Measurements from ENCODE around the gene HS6ST2.
A peak's percentile ranks its signal among the peaks of the same experiment; 100 is the strongest.
"Not testable (repeated sequence)": the region's sequence is repeated elsewhere in the genome, so short reads cannot be mapped to it uniquely, and the experiment has no call there.

The HS6ST2 gene

DNA sequence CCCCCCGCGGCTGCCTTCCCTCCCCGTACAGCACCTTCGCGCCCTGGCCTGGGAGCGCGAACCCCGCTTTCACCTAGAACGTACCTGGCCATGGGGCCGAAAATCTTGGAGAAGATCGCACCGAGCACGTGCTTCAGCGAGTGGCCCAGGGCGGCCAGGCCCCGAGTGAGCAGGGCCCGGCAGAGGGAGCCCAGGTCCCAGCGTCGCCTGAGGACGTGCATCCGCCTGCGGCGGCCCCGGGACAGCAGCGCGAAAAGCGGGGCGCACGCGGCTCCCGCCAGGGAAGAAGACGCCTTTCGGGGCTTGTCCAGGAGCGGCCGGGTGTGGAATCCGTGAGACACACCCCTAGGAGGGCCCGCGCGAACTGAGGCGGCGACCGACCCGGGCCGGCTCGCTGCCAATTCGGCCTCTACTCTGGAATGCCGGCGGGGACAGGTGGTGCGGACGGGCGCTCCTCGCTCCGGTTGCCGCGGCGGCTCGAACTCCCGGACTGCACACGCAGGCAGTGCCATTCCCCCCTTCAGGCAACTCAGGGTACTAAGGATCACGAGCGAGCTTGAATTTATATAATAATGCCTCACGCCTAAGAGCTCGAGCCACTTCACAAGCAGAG lies at the start of gene HS6ST2:
TSS of gene HS6ST2 (minus strand) at position 539 of the 613 bp plus-strand sequence.
- no peak for DNase-seq

DNA sequence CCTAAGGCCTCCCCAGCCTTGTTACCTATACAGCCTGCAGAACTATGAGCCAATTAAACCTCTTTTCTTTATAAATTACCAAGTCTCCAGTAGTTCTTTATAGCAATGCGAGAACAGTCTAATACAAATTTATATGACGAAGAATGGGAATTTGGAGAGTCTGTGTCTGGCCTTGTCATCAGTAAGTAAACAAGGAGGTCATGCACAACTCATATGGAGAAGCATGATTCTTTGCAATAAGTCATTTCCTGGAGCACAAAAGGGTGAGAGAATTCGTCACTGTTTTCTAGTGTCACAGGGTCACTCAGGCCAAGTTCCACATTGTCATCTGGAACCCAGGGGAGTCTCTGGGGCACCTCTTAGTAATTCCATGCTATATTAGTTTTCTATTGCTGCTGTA lies 49.0 kb upstream of the HS6ST2 start:
- DNase-seq = no peak

DNA sequence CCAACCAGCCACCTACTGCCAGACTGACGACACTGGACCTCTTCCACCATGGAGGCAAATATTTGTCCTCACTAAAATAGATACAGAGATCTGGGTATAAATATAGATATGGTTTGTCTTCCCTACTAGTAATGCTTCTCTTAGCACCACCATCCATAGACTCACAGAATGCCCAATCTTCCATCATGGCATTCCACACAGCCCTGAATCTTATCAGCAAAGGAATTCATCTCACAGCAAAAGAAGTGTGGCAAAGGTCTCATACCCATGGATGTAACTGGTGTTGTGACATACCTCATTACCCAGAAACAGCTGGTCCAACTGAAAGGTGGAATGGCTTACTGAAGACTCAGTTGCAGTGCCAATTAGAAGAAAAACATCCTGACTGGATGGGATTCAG lies 47.2 kb upstream of the HS6ST2 start:
- no peak for DNase-seq

DNA sequence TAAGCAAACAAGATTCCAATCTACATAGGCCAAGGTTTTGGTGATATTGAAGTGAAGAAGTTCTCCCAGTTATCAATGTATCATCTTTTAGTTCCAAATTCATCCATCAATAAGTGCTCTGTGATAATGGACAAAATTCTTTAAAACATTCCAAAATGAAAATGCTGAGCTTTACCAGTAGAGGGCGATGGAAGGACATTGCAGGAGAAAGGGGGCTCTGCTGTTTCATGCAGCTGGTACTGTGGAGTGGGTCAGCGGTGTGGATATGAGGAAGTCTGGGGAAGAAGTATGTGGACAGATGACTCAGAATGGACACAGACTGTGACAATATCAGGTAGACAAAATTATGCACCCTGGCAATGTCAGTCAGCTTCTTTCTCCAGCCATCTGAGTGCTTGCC lies 46.6 kb upstream of the HS6ST2 start:
- DNase-seq = no peak

DNA sequence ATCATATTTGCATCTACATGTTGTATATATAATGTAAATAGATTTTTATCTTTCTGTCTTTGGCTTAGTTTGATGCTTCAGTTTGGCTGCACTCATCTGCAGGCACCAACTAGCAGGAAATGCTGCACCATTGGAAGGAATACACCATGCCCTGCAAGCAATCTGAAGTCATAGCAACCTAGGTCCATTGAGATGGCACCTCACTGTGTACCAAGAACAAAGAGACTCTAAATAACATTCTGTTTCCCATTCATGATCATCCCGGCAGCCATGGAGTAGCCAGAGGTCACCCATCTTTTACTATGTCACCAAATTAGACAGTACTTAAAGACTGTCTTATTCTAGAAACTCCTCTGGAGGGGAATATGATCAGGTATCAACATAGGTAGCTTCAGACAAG lies 40.8 kb upstream of the HS6ST2 start:
- DNase-seq = no peak

DNA sequence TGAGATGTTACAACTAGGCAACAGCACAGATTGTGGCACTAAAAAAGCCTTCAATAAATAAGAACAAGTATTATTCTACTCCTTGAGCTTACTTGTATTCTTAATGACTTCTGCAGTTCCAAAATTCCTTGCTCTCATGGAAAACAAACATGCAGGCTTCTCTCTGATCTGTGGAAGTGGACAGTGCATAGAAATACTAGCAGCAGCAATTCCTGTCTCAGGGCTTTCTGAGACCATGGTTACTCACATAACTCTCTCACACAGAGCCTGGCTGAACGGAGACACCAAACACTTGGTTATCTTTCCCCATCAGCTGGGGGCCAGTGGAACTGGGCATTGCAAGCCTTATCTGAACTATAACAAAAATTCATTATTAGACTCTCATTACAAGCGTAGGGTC lies 32.4 kb upstream of the HS6ST2 start:
- DNase-seq = no peak

DNA sequence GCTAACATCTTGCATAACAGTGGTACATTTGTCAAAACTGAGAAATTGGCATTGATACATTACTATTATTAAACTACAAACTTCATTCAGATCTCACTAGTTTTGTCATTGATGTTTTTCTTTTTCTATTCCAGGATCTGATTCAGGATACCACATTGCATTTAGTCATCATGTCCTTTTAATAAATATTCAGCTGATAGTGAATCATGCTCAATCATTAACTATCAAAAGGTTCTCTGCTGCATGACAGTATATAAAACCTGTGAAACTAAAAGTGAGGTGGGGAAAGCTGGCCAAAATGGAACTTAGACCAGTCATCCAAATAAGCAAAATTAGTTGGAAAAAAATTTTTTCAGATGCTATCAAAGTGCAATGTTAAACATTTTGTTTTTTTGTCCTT lies 28.1 kb upstream of the HS6ST2 start:
- no peak for DNase-seq

DNA sequence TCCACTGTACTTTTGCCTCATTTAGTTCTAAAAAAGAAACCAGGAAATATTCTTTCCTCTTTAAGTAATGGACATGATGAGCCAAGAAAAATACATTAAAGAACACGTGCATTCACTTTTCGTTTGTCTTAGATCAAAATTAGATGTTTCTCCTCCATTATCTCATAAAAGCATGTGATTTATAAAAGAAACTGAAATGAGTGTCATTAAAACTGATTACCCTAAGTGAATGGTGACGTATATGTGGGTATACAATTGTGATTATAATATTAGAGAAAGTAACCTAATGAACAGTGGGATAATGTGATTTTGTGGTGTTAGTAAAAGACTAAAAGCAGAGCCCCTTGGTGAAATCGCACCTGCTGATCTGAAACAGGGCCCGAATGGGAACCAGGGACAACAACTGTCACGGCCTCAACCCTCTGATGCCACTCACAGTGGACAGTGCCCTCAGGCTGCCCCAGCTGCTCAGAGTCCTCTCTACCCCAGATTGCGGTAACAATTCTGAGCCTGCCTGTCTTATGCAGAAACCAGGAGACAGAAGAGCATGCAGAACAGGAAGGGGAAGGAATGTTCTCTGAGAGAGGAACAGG lies 25.7 kb upstream of the HS6ST2 start:
- no peak for DNase-seq

DNA sequence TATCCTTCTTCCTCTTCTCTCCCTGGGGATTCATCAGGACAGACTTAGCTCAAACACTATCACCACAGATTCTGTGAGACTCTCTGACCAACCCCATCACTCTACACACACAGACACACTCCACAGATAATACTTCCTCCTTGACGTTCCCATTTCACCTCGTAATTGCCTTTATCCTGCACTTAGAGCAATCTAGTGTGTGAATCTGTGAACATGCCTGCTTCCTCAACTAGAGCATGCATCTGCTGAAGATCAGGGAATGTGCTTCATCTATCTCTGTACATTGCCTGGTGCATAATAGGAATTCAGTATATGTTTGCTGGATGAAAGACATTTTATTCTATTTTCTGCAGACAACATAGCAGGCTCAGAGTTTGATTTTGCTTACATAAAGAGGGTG lies 25.1 kb upstream of the HS6ST2 start:
- DNase-seq = no peak

DNA sequence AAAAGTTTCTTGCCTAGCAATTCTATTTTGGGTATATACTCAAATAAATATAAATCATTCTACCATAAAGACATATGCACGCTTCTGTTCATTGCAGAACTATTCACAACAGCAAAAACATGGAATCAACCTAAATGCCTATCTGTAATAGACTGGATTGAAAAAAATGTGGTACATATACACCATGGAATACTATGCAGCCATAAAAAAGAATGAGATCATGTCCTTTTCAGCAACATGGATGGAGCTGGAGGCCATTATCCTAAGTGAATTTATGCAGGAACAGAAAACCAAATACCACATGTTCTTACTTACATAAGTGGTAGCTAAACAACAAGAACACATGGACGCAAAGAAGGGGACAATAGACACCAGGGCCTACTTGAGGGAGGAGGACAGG lies 21.6 kb upstream of the HS6ST2 start:
- not testable (repeated sequence) for DNase-seq

DNA sequence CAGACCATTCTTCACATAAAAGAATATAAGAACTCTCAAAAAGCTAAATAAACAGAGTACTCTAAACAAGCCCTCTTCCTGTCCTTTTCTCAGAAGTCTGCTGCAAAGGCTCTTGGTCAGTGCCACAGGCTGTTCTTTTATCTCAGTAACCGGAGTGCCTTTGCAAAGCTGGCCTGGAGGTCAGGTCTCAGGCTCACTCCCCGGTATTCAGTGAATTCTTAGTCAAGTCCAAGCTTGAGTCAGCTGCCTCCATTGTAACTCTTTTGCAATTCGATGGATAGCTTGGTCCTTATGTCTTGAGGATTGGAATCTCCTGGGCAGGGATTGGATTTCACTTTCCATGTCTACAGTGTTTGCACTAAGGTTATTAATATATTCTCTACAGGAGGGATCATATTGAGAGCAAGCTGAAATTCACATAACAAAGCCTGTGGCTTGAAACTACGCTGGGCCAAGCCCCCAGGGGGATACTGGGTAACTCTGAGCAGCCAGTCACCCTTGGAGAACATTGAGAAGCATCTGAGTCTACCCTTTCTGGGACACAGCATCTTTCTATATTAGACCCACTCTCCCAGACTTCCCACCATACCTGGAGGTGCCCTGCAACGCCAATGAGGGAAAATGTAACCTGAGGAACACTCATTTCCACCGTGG lies 10.0 kb upstream of the HS6ST2 start:
- DNase-seq = no peak

DNA sequence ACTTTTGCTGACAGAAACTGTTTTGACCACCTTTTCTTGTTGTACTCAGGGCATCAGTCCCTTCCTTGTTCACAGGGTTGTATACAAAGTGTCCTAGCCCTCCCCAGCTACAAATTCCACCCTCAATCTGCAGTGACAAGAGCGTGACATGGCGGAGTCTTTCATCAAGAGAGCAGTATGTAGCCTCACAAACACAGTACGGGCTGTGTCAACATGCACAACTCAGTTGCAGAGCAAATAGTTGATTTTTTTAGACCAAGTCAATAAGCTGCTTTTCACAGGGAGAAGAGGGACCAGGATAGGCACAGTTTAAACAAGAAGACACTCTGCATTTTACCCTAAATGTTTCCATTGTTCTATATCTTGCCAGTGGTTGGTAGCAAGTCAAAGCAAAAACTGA lies 8.6 kb upstream of the HS6ST2 start:
- no peak for DNase-seq

DNA sequence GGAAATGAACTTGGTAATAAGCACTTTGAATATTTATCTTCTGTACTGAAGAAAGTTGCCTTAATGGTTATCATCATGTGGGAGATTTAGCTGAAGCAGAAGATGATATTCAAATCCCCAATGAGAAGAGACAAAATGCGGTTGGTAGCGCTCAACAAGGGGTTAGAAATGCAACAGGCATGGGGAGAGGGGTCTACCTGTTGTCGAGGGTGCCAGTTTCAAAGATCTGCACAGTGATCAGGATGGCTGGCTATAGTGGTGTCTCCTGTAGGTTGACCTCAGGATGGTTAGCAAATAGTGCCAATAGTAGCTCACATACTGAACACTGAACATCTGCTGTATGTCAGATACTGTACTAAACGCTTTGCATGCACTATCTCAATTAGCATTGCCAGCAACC lies 7.0 kb upstream of the HS6ST2 start:
- no peak for DNase-seq

DNA sequence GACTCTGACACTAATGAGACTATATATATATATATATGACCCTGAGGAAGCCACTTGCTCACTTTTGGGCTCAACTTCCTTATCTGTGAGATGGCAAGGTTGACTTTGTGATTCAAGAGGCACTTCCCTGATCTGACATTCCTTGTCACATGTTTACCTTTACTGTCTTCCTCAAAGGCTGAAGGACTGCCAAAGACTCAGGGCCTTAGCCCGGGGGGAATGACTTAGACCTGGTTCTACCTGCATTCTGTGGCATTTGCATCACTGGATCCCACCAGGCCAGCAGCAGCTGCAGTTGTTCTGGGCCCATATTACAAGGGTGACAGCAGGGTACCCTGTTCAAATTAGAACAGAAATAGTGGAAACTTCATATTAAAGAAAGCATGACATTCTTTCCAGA lies 3.1 kb upstream of the HS6ST2 start:
- DNase-seq = no peak

DNA sequence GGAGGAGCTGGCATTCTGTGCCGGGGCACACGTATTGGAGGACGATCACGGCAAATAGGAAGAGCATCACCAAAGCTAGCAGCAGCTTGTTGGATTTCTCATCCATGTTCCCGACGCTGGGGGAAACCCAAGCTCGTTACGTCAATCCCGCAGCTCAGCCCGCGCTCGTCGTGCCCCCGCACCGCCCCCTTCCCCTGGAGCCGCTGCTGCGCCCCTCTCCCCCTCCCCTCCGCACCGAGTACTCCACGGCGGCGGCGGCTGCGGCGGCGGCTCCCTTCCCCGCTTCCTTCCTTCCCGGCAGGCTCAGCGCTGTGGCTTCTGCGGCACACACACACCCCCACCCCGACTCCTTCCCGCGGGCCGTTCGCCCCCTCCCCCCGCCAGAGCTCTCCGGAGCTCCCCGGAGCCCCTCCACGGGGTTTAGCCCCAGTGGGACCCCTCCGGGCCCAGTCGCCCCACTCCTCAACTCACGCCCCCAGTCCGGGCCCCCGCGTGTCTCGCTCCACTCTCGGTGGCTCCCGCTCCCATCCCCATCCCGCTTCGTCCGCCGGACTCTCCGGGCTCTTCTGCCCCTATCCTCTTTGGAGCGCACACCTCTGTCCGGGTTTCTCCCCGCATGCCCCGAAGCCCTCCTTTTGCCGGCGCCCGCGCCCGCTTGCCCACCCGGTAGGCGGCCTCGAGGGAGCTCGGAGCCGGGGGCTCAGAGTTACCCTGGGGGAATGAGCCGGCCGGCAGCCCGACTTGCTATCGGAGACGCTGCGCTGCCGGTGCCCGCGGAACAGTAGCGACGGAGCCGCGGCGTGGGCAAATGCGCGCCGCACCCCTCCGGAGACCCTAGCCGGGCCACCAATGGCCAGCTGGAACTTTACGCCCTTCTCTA lies 978 bp downstream of the HS6ST2 start:
- peak in 1 of 2 experiments; percentile 14 for DNase-seq

DNA sequence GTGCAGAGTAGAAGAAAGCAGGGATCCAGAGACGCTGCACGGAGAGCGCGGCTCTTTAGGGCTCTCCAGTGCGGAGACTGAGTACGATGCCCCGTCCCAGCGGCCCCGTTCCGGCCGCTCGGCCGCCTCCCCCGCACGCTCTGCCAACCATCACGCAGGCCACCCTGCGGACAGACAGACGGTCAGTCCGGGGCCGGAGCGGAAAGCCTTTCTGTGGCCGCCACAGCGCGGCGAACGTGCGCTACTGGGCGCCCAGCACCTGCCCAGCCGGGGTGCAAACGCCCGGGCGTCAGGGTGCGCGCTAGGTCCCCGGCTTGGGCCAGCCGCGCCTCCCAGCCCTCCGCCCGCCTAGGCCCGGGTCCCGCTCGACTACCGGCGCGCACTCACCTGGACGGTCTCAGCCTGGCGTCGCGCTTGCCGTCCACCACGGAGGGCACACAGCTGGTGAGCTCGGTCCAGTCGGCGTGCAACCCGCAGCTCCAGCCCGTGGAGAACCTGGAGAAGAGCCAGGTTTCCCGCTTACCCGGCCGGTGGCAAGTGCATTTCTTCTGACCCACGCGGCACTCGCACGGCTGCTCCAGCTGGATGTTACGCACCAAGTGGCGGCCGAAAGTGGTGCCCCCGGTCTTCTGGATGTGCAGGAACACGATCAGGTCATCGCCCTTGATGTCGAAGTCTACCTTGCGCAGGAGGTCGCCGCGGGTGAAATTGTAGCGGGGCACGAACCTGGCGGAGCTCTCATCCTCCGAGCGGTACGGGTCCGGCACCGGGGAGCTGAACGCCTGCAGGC lies 1.8 kb downstream of the HS6ST2 start:
- DNase-seq = no peak

DNA sequence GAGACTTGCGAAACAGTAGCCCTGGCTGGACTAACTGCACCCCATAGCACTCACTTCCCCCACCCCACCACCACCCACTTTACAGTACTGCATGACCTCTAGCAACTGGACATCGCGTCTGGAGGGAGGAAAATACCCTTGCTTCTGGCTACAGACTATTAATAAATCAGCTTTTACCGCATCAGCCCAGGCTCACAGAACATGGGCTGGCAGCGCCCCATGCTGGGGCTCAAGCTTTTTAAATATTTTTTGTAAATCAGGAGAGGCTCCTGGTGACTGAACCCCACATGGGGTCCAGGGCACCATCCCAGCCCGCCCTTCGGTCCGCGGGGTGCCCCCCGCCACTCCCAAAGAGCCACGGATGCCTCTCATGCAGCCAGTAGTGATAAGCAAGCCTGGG lies 2.7 kb downstream of the HS6ST2 start:
- no peak for DNase-seq

DNA sequence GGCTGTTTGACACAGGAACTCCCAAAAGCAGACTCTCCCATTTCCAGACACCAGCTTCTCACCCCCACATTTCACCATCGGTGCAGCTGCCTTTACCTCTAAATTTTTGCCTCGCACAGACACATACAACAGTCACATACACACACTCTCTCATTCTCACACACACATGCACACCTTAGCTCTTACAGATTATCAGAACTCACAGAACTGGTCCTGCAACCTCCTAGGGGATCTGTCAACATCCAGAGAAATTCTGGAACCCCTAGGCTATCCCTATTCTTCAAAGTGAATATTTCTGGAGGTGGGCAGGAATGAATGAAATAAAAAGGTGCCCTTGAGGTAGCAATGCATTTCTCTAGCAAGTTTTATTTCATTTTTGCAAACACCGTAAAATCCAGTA lies 4.1 kb downstream of the HS6ST2 start:
- DNase-seq = no peak

DNA sequence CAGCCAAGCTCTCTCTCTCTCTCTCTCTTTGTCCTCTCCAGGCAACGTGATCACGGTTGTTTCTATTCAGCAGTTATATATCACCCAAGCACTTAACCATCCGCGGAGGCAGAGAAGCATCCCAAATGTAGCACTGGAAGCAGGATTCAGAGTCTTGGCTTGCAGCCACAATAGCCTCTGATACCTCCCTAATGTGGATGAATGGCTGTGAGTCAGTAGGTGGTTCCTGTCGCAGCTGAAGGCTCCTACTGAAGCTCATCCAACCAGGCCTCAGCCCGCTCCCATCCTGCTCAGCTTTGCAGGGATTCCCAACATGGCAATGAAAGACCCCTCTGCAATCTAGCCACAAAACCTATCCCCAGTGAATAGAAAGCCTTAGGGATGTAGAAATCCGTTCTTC lies 5.1 kb downstream of the HS6ST2 start:
- DNase-seq = no peak

DNA sequence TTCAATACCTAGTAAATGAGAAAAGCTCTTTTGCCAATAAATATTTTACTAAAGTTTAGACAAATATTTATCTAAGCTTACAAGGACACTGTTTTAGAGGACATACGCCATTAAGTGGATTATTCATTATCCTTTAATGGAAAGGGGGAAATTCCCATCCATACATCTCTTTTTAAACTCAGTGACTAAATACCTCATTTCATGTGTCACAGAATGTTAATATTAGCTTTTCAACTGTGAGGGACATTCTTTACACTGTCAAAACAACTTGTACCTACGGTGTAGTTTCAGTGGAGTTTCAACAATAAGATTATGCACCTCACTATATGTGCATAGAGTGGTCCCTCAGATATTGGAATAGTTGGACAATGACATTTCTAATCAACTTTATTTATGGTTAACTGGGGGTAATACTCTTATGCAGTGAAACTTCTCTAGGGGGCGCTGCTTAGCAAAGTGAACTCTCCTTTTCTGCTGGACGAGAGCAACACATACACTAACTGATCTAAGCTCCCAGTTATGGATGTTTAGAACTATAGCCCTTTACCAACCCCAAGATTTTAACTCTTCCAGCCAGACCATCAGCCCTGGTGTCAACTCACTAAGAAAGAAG lies 9.7 kb downstream of the HS6ST2 start:
- DNase-seq = no peak

DNA sequence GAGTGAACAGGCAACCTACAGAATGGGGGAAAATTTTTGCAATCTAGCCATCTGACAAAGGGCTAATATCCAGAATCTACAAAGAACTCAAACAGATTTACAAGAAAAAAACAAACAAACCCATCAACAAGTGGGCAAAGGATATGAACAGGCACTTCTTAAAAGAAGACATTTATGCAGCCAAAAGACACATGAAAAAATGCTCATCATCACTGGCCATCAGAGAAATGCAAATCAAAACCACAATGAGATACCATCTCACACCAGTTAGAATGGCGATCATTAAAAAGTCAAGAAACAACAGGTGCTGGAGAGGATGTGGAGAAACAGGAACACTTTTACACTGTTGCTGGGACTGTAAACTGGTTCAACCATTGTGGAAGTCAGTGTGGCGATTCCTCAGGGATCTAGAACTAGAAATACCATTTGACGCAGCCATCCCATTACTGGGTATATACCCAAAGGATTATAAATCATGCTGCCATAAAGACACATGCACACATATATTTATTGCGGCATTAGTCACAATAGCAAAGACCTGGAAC lies 13.3 kb downstream of the HS6ST2 start:
- DNase-seq = not testable (repeated sequence)

DNA sequence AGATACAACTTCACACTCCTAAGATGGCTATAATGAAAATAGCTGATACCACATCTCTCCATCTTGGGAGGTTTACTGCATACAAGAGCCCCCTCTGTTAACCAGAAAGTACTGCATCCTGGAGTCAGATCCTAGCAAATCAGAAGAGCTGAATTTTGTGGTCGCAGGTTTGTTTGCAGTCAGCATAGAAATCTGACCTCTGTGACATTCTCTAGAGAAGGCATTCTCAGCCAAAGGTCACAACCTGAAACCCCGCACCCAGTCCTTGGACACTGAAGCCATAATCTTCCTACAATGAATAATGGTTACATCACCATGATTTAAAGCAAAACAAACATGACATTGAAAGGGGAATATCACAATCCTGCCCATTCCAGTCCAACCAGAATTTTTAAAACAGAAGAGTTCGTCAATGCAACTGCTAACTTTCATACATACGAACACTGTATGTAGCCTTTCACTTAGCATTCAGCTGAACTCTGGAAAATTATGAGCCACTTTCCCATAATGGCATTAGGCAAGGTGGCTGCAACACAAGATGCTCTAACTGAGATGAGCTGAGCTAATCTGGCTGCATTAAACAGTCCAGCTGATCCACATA lies 17.6 kb downstream of the HS6ST2 start:
- DNase-seq = no peak

Data from stimulated activated CD4-positive, alpha-beta T cell treated with anti-CD3 and anti-CD28 coated beads, Interleukin-4, amount 100 ng/mL, for 4 hours (primary cell).